Right lobe of liver (tissue), 6 donors: Measurements from ENCODE around the gene CYB561A3. TPM values are rescaled to one million over a fixed set of nuclear protein-coding genes. Genes with fewer than 3 reads are reported as not detected.
"Not testable (repeated sequence)": the region's sequence is repeated elsewhere in the genome, so short reads cannot be mapped to it uniquely, and the experiment has no call there.

Experiments used
- ATAC-seq, 4 donors: fragments of 200-7000 bp; cut with Tn5 transposase; one replicate each; pipeline ENCODE4 v1.9.1; 2020; ENCODE audit warnings: mild to moderate bottlenecking in 4 of 4, moderate library complexity in 4 of 4
- DNase-seq, 3 donors: peaks; one replicate each; pipeline ENCODE4 v3.0.0-alpha.2; 2020
- H3K27ac ChIP-seq, 3 donors: fragments of 200-600 bp; one replicate each; pipeline ENCODE4 v1.8.0; 2022
- H3K27me3 ChIP-seq, 2 donors: fragments of 200-600 bp; one replicate each; pipeline ENCODE4 v1.8.0; 2022
- H3K36me3 ChIP-seq, 4 donors: fragments of 200-600 bp; sonication (generic) in 1 of 4; one replicate each; pipeline versions ENCODE4 v1.5.1 to v1.8.0; 2017 to 2022; ENCODE audit warnings: control low read depth in 1 of 4
- H3K4me1 ChIP-seq, 4 donors: fragments of 200-600 bp; sonication (generic) in 1 of 4; one replicate each; pipeline versions ENCODE4 v1.5.1 to v1.8.0; 2017 to 2022; ENCODE audit warnings: control low read depth in 1 of 4
- H3K4me3 ChIP-seq, 3 donors: fragments of 200-600 bp; one replicate each; pipeline ENCODE4 v1.8.0; 2022
- H3K9me3 ChIP-seq, 4 donors: fragments of 200-600 bp; sonication (generic) in 1 of 4; one replicate each; pipeline versions ENCODE4 v1.5.1 to v1.8.0; 2017 to 2022; ENCODE audit warnings: control low read depth in 1 of 4
- POLR2A ChIP-seq: fragments of 450-650 bp; IDR thresholded peaks from one replicate; pipeline ENCODE4 v1.6.1; 2017; ENCODE audit warnings: antibody characterized with exemption, mild to moderate bottlenecking
- WGBS: methylation state at CpG from one replicate; pipeline ENCODE4 v1.1.6; 2018; ENCODE audit warnings: low coverage, low lambda C conversion rate; ENCODE audit not compliant: insufficient coverage; ENCODE audit errors: missing lambda C conversion rate; 5-methylcytosine and 5-hydroxymethylcytosine counted together
- intact Hi-C, 2 donors: fragments of 100-400 bp; cut with DNase I; formaldehyde crosslinking; loops; one replicate each; pipeline versions ENCODE4 v1.11.2 to v1.14.1; 2022
- total RNA-seq, 6 experiments: library from RNA; depleted of rRNA in 2 of 6; stranded (reverse); fragments of >200 nt in 2 of 6; fragmentation: NEBNext Ultra II Directional in 3 of 6; extraction: Animal tissue kit (Norgen Biotek cat#: 25700) in 3 of 6; gene quantifications; one replicate each; pipeline versions ENCODE4 v1.1.0 to v1.2.4, GENCODE V29; 2016 to 2023
- TF ChIP-seq, protein P1 (sequence below), 4 donors: fragments of 200-600 bp in 3 of 4; fragments of 450-650 bp in 1 of 4; IDR thresholded peaks; one replicate each; pipeline versions ENCODE4 v1.5.1 to v1.8.0; 2016 to 2022; ENCODE audit warnings: antibody characterized with exemption in 4 of 4, mild to moderate bottlenecking in 2 of 4
- donor health status: DM: no; HTN: yes; CAD: no.
- donor health status: DM: no; HTN: no; CAD: no.
- donor health status: DM: no; HTN: no; CAD: no.
- donor health status: DM: no; HTN: yes; CAD: no.
- donor health status: DM: no; HTN: yes; CAD: no.

Gene CYB561A3
- total RNA-seq, 6 experiments from 2014 or later: 25.6 to 41.8 (median 35.2) TPM

DNA sequence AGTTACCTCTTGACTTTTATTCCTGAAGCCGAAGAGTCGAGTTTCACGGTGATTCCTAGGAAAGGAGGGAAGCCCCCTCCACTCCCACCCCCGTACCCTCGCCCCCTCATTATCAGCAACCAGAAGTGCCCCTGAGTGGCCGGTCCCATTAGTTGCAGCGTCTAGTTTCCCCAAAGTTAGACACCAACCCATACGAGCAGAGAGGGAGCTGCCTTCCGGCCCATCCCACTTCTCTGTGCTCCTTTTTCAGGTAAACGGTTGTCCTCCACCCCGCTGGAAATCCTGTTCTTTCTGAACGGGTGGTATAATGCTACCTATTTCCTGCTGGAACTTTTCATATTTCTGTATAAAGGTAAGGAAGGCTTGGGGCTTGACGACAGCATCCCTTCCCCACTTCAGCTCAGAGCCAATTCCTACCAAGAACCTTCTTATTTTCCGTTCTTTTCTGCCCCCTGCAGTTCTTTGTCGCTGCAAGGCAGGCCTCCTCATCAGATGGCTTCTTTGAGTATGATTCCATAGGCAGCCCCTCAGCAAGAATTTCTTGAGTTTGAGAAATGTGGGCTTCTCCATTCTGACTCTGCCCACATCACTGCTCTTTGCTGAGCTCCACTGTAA lies 31.4 kb upstream of the CYB561A3 start:
- no peaks in the 10 kb centered on the region for H3K27me3 ChIP-seq
- H3K36me3 ChIP-seq: peaks cover 0 to 18% (median 3%) of the 10 kb centered on the region in 4 donors
- DNase-seq: no peak
- ATAC-seq: peak; percentile 11 to 30 (median 20)
- no peaks in the 10 kb centered on the region for H3K9me3 ChIP-seq
- TF ChIP-seq, protein P1, sequence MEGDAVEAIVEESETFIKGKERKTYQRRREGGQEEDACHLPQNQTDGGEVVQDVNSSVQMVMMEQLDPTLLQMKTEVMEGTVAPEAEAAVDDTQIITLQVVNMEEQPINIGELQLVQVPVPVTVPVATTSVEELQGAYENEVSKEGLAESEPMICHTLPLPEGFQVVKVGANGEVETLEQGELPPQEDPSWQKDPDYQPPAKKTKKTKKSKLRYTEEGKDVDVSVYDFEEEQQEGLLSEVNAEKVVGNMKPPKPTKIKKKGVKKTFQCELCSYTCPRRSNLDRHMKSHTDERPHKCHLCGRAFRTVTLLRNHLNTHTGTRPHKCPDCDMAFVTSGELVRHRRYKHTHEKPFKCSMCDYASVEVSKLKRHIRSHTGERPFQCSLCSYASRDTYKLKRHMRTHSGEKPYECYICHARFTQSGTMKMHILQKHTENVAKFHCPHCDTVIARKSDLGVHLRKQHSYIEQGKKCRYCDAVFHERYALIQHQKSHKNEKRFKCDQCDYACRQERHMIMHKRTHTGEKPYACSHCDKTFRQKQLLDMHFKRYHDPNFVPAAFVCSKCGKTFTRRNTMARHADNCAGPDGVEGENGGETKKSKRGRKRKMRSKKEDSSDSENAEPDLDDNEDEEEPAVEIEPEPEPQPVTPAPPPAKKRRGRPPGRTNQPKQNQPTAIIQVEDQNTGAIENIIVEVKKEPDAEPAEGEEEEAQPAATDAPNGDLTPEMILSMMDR (IDR thresholded peaks at IDR 0.05): no peak
- no peak for TF ChIP-seq POLR2A
- 2% methylated on average over 8 of the region's 15 CpGs for WGBS
- peak overlapping the region; percentile 59 to 71 (median 69) for H3K27ac ChIP-seq
- peak overlapping the region; percentile 61 to 79 (median 70) for H3K4me3 ChIP-seq
- H3K4me1 ChIP-seq: peaks cover 0 to 9% (median 4%) of the 10 kb centered on the region in 4 donors
- intact Hi-C loops: no loop called here

DNA sequence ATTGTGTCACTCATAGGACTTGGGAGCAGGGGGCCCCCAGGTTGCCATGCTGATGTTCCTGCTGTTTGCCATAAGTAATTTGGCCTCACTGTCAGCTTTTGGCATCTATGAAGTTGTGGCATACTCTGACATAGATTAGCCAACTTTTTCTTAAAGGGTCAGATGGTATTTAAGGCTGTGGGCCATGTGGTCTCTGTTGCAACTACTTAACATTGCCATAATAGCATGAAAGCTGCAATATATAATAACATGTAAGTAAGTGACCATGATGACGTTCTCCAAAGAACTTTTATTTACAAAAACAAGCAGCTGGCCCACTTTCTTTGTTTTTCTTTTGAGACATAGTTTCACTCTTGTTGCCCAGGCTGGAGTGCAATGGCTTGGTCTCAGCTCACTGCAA lies 28.5 kb upstream of the CYB561A3 start:
- DNase-seq (no peak), ATAC-seq (no peak)
- peaks cover 0 to 2% (median 0%) of the 10 kb centered on the region in 4 donors for H3K36me3 ChIP-seq
- peaks cover 0 to 15% (median 4%) of the 10 kb centered on the region in 4 donors for H3K4me1 ChIP-seq
- intact Hi-C loops: no loop called here
- TF ChIP-seq POLR2A: no peak
- TF ChIP-seq, protein P1 (IDR thresholded peaks at IDR 0.05): no peak
- WGBS: 100% methylated on average over 1 of the region's 1 CpG
- no peak overlapping the region for H3K4me3 ChIP-seq
- no peaks in the 10 kb centered on the region for H3K27me3 ChIP-seq
- H3K27ac ChIP-seq: no peak overlapping the region
- H3K9me3 ChIP-seq: no peaks in the 10 kb centered on the region

DNA sequence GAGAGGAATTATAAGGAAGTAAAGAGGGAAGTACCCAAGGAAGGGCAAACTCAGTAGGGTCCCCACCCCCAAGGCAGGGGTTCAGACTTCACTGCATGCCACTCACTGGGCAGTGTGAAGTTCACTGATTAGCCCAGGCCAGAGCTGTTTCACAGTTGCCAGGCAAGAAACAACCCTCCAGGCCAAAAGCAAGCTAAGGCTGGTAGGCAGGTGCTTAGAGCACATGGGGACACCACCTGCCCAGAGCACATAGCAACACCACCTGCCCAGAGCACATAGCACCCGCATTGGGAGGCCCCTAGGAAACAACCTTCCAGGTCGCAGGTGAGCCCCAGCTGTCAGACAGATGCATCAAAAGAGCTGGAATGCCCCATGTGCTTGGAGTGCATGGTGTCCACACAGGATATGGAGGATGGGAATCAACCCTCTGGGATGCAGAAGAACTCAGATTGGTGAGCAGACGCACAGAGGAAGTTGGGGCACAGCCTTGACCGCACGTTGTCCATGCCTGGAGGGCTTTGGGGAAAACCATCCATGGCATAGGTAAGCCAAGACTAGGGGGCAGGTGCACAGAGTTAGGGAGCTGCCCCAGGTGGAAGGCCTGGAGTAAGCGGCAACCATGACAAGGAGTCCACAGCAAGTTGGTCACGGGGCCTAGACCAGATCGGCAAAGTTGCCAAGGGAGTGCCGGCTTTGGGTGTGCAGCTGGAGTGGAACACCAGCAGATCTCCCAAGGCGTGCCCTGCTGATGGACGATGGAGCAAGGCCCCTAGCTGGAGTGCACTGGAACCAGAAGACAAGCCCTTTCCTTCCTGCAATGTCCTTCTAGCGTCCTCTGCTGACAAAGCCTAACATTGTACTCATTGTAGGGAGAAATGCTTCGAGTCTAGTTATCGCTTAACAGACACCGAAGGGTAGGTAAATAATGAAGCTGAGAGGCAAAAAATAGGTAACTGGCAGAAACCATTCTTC lies 22.9 kb upstream of the CYB561A3 start:
- intact Hi-C loops: loop anchor here (5.0 to 10.0 kb wide), 2 partner anchors 47 to 120 kb away; no protein-coding TSS in a partner anchor
- no peaks in the 10 kb centered on the region for H3K36me3 ChIP-seq
- WGBS: 45% methylated on average over 8 of the region's 15 CpGs
- TF ChIP-seq, protein P1 (IDR thresholded peaks at IDR 0.05): peak; percentile 15 to 47 (median 32)
- no peak for TF ChIP-seq POLR2A
- no peak overlapping the region for H3K27ac ChIP-seq
- H3K27me3 ChIP-seq: no peaks in the 10 kb centered on the region
- H3K9me3 ChIP-seq: no peaks in the 10 kb centered on the region
- ATAC-seq (peak; percentile 56 to 78 (median 70)), DNase-seq (peak in 1 of 3 donors; percentile 48)
- no peak overlapping the region for H3K4me3 ChIP-seq
- peaks cover 0 to 7% (median 0%) of the 10 kb centered on the region in 4 donors for H3K4me1 ChIP-seq

DNA sequence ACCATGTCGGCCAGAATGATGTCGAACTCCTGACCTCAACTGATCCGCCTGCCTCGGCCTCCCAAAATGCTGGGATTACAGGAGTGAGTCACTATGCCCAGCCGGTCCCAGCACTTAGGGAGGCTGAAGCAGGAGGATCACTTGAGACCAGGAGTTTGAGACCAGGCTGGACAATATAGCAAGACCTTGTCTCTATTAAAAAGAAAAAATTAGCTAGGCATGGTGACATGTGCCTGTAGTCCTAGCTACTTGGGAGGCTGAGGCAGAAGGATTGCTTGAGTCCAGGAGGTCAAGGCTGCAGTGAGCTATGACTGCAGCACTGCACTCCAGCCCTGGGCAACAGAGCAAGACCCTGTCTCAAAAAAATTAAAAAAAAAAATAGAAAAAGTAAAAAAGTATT lies 22.2 kb upstream of the CYB561A3 start:
- not testable (repeated sequence) for H3K9me3 ChIP-seq, DNase-seq, H3K27me3 ChIP-seq, H3K27ac ChIP-seq, H3K4me3 ChIP-seq, ATAC-seq, H3K36me3 ChIP-seq
- 100% methylated on average over 4 of the region's 5 CpGs for WGBS
- intact Hi-C loops: loop anchor here in 1 of 2 donors (5.0 to 10.0 kb wide), 2 partner anchors 47 to 119 kb away; no protein-coding TSS in a partner anchor
- H3K4me1 ChIP-seq: peaks cover 0 to 13% (median 2%) of the 10 kb centered on the region in 4 donors
